GM08714 (cell line): ENCODE measurements around the gene EIF2S2.

Experiments
- H3K4me3 ChIP-seq: fragments of 200-500 bp; sonication (Bioruptor generic); 2 replicates; pipeline ENCODE4 v1.5.1; 2014; ENCODE audit warnings: mild to moderate bottlenecking, low read length, inconsistent platforms
- ZNF274 ChIP-seq: IDR thresholded peaks from 2 replicates; pipeline ENCODE4 v1.6.1; 2012; ENCODE audit warnings: mild to moderate bottlenecking, low read depth, low read length

Gene EIF2S2

DNA sequence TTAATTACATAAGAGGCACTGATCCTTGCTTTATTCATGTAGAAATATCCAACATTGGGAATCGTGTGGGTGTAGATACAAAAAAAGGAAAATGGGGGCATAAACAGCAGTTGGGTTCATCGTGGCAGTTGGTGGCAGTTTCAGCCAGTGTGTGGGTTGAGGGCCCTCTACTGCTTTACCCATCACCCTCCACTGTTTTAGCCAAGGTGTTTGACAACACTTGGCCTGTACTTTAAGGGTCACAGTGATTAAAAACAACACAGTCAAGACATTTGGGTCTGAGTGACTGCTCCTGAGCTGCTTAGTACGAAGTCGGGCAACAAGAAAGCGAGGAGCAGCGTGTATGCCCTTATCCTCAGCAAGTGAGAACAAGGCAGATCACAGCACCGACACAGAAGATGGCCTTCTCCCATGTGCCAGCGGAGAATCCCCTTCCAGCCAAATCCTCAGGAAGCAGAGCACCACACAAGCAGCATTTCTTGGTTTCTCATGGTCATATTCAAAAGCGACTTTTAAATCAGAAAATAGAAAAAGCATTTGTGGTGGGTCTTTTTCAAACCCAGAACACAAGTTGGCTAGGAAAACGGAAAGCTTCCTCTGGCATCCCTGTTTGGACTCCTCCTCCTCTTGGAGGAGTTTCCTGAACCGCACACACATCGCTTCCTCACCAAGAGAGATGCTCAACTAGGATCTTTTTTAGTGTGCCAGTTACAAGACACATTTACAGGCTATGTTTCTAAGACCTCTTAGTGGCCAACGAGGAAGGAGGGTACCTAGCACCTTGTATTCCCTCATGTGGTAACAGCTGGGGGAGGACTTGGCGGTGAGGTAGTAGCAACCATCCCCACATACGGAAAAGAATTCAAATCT, 23.5 kb downstream of the EIF2S2 start:
- no peak overlapping the region for H3K4me3 ChIP-seq
- TF ChIP-seq ZNF274 = no peak

DNA sequence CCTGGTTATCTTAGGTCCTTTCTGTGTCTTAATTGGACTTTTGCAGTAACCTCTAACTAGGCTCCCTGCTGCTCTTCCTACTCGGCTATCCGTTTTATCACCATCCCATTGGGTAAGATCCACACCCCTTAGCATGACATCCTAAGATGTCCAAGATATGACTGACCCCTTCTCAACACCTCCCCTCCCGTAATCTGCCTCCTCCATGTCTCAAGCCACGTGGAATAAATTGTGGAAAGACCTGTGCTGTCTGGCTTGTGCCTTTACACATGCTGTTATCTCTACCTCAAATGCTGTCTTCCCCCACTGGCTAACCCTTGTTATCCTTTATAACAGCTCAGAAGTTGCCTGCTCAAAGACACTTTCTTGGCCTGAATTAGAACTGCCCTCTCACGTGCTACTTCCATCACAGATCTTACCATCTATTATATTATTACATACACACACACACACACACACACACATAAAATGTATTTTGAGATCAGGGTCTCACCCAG, 26.5 kb downstream of the EIF2S2 start:
- TF ChIP-seq ZNF274 = no peak
- no peak overlapping the region for H3K4me3 ChIP-seq

DNA sequence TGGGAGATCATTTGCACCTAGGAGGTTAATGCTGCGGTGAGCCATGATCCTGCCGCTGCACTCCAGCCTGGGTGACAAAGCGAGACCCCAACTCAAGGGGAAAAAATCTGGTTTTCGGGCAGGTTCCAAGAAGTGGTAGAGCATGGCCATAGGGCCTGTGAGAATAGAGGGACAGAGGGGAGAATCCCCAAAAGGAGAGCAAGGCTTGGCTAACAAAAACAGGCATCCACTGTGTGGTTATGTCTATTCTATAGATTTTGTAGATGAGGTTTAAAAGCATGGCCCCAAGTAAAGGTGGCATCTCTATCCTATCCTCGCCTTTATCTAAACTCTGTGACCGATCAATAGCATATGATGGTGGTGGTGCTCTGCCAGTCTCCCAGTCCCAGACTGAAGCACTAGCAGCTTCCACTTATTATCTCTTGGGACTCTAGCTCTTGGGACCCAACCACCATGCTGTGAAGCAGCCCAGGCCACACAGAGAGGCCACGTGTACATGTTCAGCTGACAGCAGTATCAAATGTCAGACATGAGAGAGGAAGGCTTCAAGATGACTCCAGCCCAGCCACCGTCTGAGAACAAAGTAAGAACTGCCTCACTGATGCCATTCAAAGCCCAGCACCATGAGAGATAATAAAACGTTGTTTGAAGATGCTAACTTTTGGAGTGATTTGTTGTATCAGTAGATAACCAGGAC, 27.7 kb downstream of the EIF2S2 start:
- TF ChIP-seq ZNF274 = no peak
- no peak overlapping the region for H3K4me3 ChIP-seq

DNA sequence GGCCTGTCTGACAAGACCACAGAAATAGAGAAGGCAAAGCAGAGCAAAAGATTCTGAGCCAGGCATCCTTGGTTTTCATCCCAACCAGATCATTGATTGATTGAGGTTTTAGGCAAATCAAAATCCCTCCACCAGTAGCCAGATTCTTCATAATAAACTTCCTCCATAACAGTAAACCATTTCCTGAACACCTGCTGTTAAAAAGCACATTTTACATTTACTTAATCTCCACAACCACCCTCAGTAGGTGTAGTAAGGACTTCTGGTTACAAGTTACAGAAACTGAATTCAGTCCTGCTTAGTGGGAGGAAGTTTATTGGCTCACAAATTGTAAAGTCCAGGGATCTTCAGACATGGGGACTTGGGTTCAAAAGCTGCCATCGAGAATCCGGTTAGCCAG, 28.3 kb downstream of the EIF2S2 start:
- no peak overlapping the region for H3K4me3 ChIP-seq
- TF ChIP-seq ZNF274 = no peak

DNA sequence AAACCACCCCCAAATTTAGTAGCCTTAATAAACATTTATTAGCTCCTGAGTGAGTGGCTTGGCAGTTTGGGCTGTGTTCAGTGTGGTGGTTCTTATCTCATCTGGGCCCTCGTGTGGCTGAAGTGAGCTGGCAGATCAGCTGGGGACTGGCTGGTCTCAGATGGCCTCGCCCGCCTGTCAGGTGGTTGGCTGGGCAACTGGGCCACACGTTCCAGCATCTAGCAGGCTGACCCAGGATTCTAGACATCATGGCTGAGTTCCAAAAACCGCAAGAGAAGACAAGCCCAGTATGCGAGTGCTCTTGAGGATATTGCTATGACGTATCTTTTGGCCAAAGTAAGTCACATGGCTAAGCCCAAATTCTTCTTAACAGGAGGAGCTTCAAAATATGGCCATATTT, 28.9 kb downstream of the EIF2S2 start:
- TF ChIP-seq ZNF274 = no peak

DNA sequence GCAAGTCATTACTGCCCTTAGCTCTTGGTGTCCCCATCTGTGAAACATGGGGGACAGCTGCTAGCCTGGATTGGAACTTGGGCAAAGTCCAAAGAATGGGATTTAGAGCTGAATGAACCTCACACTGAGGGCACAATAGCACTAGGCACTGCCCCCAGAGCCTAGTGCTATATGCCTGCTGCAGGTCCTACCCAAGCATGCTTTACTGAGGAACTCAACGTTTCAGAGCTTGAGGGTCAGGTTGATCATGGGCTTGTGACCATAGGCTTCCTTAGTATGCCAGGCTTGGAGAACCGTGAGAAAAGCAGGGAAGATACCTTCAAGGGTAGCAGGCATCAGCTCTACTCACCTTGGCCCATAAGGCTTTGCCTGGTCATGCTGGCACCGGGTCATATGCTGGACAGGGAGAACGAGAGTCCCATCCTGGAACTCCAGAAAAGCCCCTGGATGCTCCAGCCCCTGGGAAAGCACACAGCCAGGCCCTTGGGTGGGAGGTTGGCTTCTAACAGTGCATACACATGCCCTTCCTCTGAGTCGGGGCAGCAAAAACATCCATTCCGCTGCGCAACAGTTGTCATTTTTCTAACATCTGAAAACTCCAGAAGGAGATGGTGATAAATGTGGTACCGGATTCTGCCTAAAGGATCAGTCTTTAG, 29.7 kb downstream of the EIF2S2 start:
- TF ChIP-seq ZNF274 = no peak

More for the DNA sequence above, 28.9 kb downstream of the EIF2S2 start:
- H3K4me3 ChIP-seq = no peak overlapping the region

DNA sequence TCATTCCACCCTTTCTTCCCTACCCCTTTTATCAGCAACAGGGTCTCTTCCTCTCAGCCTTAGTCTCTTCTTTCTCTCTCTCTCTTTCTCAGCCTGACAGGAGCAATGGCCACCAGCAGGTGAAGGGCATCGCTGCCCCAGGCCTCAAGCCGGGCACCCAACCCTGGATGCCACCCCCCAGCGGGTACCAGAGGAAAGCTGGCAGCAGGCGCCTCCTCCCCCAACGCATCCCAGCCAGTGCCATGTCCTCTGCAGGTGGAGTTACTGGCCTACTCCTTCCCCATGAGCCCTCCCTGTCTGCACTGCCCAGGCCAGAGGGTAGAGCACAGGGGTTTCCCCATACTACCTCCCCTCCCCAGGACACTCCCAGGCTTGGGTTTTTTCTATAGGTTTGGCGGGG, 32.2 kb downstream of the EIF2S2 start:
- TF ChIP-seq ZNF274 = no peak
- H3K4me3 ChIP-seq = no peak overlapping the region

More for the DNA sequence above, 29.7 kb downstream of the EIF2S2 start:
- H3K4me3 ChIP-seq = no peak overlapping the region

DNA sequence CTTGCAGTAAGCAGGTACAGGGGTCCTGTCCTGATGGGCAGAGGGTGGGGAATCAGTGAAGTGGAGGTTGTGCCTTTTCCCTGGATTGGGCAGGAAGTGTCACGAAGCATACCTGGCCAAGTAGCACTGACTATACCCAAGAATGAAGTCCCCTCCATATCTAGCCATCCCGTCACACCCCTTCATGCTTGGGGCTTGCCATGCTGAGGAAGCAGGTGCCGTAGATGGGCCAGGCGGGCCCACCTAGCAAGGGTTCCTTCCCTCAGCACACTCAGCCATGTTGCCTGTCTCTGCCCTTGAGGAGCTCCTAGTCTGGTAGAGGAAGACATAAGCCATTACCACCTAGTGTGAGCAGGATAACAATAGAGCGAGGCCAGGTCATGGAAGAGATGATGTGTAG, 33.5 kb downstream of the EIF2S2 start:
- TF ChIP-seq ZNF274 = no peak
- no peak overlapping the region for H3K4me3 ChIP-seq

DNA sequence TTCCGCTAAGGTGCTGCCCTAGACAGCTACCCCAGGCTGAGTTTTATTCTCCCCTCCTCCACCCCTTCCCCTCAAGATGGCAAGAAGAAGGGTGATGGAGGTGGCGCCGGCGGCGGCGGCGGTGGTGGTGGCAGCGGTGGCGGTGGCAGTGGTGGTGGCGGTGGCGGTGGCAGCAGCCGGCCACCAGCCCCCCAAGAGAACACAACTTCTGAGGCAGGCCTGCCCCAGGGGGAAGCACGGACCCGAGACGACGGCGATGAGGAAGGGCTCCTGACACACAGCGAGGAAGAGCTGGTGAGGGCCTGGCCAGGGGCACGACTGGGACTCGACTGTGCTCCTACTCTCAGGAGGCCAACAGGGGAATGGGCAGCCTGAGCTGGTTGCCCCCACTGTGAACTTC, 35.1 kb downstream of the EIF2S2 start:
- TF ChIP-seq ZNF274 = no peak
- no peak overlapping the region for H3K4me3 ChIP-seq

DNA sequence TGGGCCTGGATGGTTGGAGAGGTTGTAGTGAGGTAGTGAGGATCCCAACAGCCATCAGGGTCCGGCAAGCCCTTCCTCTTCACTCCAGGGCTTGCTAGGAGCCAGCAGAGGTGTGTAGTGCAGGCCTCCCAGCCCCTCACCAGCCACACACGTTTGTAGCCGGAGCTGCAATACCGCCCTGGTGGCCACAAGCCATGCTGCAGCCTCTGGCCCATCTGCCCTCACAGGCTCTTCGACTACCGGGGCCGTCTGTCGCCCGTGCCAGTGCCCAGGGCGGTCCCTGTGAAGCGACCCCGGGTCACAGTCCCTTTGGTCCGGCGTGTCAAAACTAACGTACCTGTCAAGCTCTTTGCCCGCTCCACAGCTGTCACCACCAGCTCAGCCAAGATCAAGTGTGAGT, 36.4 kb downstream of the EIF2S2 start:
- TF ChIP-seq ZNF274 = no peak
- H3K4me3 ChIP-seq = no peak overlapping the region

DNA sequence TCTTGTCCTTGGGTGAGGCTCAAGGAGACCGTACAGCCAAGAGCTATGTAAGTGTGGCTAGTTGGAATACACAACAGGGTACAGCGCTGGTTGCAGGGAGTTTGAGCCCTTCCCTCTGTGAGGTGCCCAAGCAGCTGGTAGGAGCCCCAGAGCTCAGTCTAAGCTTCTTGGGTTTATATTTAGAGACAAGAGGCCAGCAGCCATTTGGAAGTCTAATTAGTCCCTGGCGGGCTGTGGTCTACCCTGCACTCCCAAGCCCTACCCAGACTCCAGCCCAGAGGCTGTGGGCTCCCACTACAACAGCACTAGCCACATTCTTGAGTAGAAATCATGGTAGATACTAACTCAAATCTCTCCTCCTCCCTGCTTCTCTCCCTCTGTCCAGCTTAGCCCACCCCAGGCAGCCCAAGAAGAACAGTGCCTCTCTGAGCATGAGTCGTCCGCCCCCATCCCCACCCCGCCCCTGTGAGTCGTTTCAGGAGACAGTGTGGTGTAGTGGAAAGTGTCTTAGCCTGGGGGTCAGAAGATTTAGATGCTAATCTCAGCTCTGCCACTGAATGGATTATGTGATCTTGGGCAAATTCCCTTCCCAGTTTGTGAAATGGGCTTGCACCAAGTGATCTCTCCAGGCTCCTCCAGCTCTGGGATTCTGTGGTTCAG, 37.8 kb downstream of the EIF2S2 start:
- no peak overlapping the region for H3K4me3 ChIP-seq
- TF ChIP-seq ZNF274 = no peak

DNA sequence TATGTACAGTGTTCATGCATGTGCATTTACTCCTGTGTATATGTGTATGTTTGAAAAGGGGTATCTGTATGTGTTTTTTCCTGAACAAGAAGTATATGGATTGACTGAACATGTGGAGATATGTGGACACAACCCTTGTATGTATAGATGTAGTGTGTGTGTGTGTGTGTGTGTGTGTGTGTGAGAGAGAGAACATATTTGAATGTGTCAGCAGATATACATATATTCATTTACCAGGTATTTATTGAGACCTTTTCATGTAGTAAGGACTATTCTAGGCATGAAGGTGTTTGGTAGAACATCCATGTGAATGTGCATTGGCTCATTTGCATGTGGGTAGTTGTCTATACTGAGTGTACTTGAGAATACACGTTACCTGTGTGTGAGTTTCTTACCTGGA, 39.3 kb downstream of the EIF2S2 start:
- no peak for TF ChIP-seq ZNF274
- H3K4me3 ChIP-seq = no peak overlapping the region

DNA sequence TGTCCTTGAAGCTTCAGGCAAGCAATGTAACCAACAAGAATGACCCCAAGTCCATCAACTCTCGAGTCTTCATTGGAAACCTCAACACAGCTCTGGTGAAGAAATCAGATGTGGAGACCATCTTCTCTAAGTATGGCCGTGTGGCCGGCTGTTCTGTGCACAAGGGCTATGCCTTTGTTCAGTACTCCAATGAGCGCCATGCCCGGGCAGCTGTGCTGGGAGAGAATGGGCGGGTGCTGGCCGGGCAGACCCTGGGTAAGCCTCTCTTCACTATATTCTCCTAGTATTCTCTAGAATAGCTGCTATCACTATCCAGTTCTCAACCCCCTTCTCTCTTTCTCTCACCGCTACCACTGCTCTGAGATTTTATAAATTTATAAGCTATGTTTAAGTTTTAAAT, 40.0 kb downstream of the EIF2S2 start:
- TF ChIP-seq ZNF274 = no peak
- H3K4me3 ChIP-seq = no peak overlapping the region

DNA sequence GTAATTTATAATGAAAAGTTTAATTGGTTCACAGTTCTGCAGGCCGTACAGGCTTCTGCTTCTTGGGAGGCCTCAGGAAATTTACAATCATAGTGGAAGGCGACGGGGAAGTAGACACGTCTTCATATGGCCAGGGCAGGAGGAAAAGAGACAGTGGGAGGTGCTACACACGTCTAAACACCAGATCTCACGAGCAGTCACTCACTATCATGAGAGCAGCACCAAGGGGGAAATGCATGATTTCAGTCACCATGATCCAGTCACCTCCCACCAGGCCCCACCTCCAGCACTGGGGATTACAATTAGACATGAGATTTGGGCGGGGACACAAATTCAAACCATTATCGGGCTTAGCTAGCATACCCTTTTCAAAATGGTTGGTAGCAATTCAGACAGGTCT, 41.2 kb downstream of the EIF2S2 start:
- no peak for TF ChIP-seq ZNF274
- no peak overlapping the region for H3K4me3 ChIP-seq
